Ovary (tissue), 9 donors: ENCODE measurements around the gene ZNF532. TPM values are rescaled to one million over a fixed set of nuclear protein-coding genes. Genes with fewer than 3 reads are reported as not detected.

Experiments
- DNase-seq, 5 donors: peaks; one replicate each; pipeline ENCODE4 v3.0.0-alpha.2; 2019 to 2020
- H3K27ac ChIP-seq, 2 donors: fragments of 200-600 bp; one replicate each; pipeline versions ENCODE4 v1.5.1 to v1.8.0; 2019 to 2022
- H3K27me3 ChIP-seq: fragments of 200-600 bp; one replicate; pipeline ENCODE4 v1.8.0; 2022
- H3K36me3 ChIP-seq: fragments of 200-600 bp; sonication (generic); one replicate; pipeline ENCODE4 v1.5.1; 2019
- H3K4me1 ChIP-seq: one replicate; pipeline ENCODE4 v1.8.1; 2013; ENCODE audit warnings: mild to moderate bottlenecking, moderate library complexity; ENCODE audit not compliant: insufficient read depth
- H3K4me3 ChIP-seq: fragments of 200-600 bp; sonication (generic); one replicate; pipeline ENCODE4 v1.5.1; 2017
- H3K9me3 ChIP-seq, 2 donors: fragments of 200-600 bp in 1 of 2; sonication (generic) in 1 of 2; one replicate each; pipeline versions ENCODE4 v1.5.1 to v1.8.1; 2013 to 2019; ENCODE audit warnings: mild to moderate bottlenecking in 1 of 2, moderate library complexity in 1 of 2
- CTCF ChIP-seq, 3 donors: fragments of 450-650 bp in 2 of 3; fragments of 200-600 bp in 1 of 3; IDR thresholded peaks; one replicate each; pipeline versions ENCODE4 v1.5.1 to v1.8.0; 2016 to 2022; ENCODE audit warnings: antibody characterized with exemption in 3 of 3, mild to moderate bottlenecking in 1 of 3
- EP300 ChIP-seq: sonication (generic); formaldehyde crosslinking; IDR thresholded peaks from one replicate; pipeline ENCODE4 v1.6.1; 2017; ENCODE audit warnings: antibody characterized with exemption
- POLR2A ChIP-seq: fragments of 450-650 bp; IDR thresholded peaks from one replicate; pipeline ENCODE4 v1.6.1; 2017; ENCODE audit warnings: antibody characterized with exemption, mild to moderate bottlenecking, moderate library complexity
- WGBS, 3 donors: extraction: QIAGEN DNeasy Blood & Tissue Kit in 1 of 3; methylation state at CpG; one replicate each; pipeline versions ENCODE4 v1.1.5 to v1.1.7; 2013 to 2017; 5-methylcytosine and 5-hydroxymethylcytosine counted together
- intact Hi-C, 4 donors: fragments of 100-400 bp; cut with DNase I; formaldehyde crosslinking; loops; one replicate each; pipeline versions ENCODE4 v1.11.0 to v1.15.1; 2022 to 2023
- polyA plus RNA-seq, 2 donors: library from polyadenylated mRNA; stranded (reverse); fragments of 200-250 nt in 1 of 2; fragments of 350-450 nt in 1 of 2; fragmentation: Illumina TruSeq in 1 of 2; extraction: RNeasy Lipid Tissue Mini Kit (QIAGEN cat#74804) in 1 of 2; gene quantifications; one replicate each; pipeline ENCODE4 v1.2.3, GENCODE V29; 2013 to 2014
- total RNA-seq, 7 donors: library from RNA; depleted of rRNA in 2 of 7; stranded (reverse); fragments of >200 nt in 2 of 7; fragmentation: NEBNext Ultra II Directional in 3 of 7; extraction: Animal tissue kit (Norgen Biotek cat#: 25700) in 3 of 7; gene quantifications; one replicate each; pipeline versions ENCODE4 v1.1.0 to v1.2.4, GENCODE V29; 2016 to 2023
- donor health status: DM: no; HTN: no; CAD: no; lungs with moderate emphysema.
- donor health status: DM: no; HTN: no; CAD: no.
- donor health status: Bipolar disorder and iron deficiency.
- donor health status: DM: yes; HTN: yes; CAD: no.
- donor health status: DM: no; HTN: no; CAD: no.
- donor health status: DM: yes; HTN: yes; CAD: no.

Gene ZNF532
- total and polyA plus RNA-seq, 9 donors: 40.5 to 162 (median 101) TPM

DNA sequence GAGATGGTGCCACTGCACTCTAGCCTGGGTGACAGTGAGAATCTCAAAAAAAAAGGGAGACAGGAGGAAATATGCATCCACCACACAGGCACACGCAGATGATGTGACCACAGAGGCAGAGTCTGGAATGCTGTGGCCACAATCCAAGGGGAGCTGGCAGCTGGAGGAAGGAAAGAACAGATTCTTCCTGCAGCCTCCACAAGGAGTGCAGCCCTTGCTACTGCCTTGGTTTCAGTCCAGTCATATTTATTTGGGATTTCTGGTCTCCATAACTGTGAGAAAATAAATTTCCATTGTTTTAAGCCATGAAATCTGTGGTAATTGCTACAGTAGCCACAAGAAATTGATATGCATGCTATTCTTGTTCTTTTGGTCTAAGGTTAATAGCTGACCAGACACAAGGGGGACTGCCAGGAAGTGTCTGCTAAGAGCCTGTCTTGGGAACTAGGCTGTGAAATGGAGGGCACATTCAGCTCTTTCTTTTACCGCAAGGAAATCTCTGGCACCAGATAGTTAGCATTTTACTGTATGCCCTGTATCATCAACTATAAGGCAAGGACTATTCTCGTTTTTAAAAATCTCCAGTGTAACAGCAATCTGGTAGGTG lies 141.9 kb downstream of the ZNF532 start:
- Histone ChIP-seq H3K4me1 (peaks cover 7% of the 10 kb centered on the region), H3K27me3 (no peaks in the 10 kb centered on the region), H3K9me3 (no peaks in the 10 kb centered on the region), H3K36me3 (no peaks in the 10 kb centered on the region), H3K27ac (no peak overlapping the region), H3K4me3 (no peak overlapping the region)
- intact Hi-C loops: no loop called here
- 52 to 69% (median 62%) methylated on average over 3 of the region's 3 CpGs for WGBS, 3 donors
- DNase-seq: no peak
- TF ChIP-seq EP300: no peak
- TF ChIP-seq CTCF (IDR thresholded peaks at IDR 0.05): no peak
- no peak for TF ChIP-seq POLR2A

DNA sequence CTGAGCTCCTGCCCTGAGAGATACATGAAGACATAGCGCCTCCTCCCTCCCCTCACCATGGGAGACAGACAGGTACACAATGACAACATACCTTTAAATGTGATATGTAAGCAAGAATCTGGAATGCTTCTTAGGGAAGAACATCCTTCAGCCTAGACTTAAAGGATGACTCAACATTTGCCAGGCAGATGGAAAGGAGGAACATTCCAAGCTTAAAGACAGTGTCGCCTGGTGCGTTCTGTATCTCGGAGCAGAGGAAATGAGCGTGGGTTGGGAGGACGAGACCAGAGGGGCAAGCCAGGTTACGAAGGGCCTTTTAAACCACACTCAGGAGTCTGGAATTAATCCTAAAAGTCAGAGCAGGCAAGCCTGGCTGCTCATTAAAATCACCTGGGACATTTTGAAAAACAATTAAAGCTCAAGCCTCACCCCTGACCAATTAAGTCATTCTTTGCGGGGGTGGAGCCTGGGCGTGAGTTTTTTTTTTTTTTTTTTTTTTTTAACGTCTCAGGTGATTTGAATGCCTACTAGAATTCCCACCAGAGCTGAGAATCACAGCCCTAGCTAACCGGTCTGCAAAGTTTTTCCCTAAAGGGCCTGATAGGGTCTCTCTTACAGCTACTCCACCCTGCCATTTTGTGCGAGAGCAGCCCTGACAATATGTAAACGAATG lies 143.8 kb downstream of the ZNF532 start:
- Histone ChIP-seq H3K27me3 (no peaks in the 10 kb centered on the region), H3K36me3 (no peaks in the 10 kb centered on the region), H3K9me3 (no peaks in the 10 kb centered on the region), H3K4me1 (peaks cover 7% of the 10 kb centered on the region), H3K4me3 (no peak overlapping the region), H3K27ac (no peak overlapping the region)
- no peak for TF ChIP-seq EP300
- TF ChIP-seq POLR2A: no peak
- no peak for TF ChIP-seq CTCF (IDR thresholded peaks at IDR 0.05)
- DNase-seq: no peak
- WGBS, 3 donors: 45 to 63% (median 45%) methylated on average over 13 of the region's 13 CpGs
- intact Hi-C loops: no loop called here

GRCh38 chr18:59009846-59010245 lies 145.2 kb downstream of the ZNF532 start:
- no peak for TF ChIP-seq EP300
- no peak for TF ChIP-seq CTCF (IDR thresholded peaks at IDR 0.05)
- no peak for TF ChIP-seq POLR2A
- DNase-seq: no peak
- Histone ChIP-seq H3K27me3 (no peaks in the 10 kb centered on the region), H3K9me3 (no peaks in the 10 kb centered on the region), H3K27ac (no peak overlapping the region), H3K4me1 (peaks cover 7% of the 10 kb centered on the region), H3K4me3 (no peak overlapping the region), H3K36me3 (no peaks in the 10 kb centered on the region)
- 90 to 96% (median 91%) methylated on average over 1 of the region's 1 CpG for WGBS, 3 donors
- intact Hi-C loops: no loop called here

DNA sequence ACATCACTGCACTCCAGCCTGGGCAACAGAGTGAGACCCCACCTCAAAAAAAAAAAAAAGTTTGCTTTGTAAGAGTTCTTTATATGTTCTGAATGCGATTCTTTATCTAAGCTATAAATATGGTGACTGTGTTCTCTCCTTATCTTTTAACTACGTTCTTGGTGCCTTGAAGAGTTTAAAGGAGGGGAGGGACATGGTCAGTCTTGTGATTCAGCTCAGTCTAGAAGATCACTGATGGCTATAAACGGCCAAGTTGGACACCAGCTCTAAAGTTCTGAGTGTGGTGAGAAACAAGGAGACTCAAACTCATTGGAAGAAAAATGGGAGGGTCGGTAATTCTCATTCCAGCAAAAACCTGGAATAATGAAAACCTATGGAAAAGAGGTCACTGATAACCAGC lies 146.6 kb downstream of the ZNF532 start:
- no peak overlapping the region for H3K27ac ChIP-seq
- no peaks in the 10 kb centered on the region for H3K9me3 ChIP-seq
- H3K27me3 ChIP-seq: no peaks in the 10 kb centered on the region
- intact Hi-C loops: no loop called here
- H3K4me3 ChIP-seq: no peak overlapping the region
- H3K36me3 ChIP-seq: no peaks in the 10 kb centered on the region
- no peak for DNase-seq
- WGBS, 3 donors: 69 to 77% (median 74%) methylated on average over 4 of the region's 4 CpGs
- TF ChIP-seq POLR2A (no peak), CTCF (IDR thresholded peaks at IDR 0.05) (no peak), EP300 (no peak)
- peaks cover 3% of the 10 kb centered on the region for H3K4me1 ChIP-seq
